ENCODE data around the gene FRMPD3. TPM values are rescaled to one million over a fixed set of nuclear protein-coding genes. Genes with fewer than 3 reads are reported as not detected.

The FRMPD3 gene
- total RNA-seq, 1 experiment from 2014 or later: not detected

Other genes starting within 250 kb of the FRMPD3 start
- gene NUP62CL, start 243.2 kb upstream of the FRMPD3 start, total RNA-seq (2014; rRNA removed; shearing (Covaris generic)): not detected in 2 replicates
- not detected in 2 replicates for gene DNAAF6, start 243.0 kb upstream of the FRMPD3 start, total RNA-seq (2014; rRNA removed; shearing (Covaris generic))
- gene PRPS1, start 178.9 kb downstream of the FRMPD3 start, total RNA-seq (2014; rRNA removed; shearing (Covaris generic)): 72.0 and 117 TPM in 2 replicates